HG03565 (cell line): Measurements from ENCODE around the gene TMC1.
"Not testable (repeated sequence)": the region's sequence is repeated elsewhere in the genome, so short reads cannot be mapped to it uniquely, and the experiment has no call there.

Experiments used
- ATAC-seq: cut with Tn5 transposase; IDR thresholded peaks from one replicate; pipeline ENCODE4 v1.9.1; 2021; ENCODE audit warnings: mild to moderate bottlenecking, moderate library complexity; ENCODE audit not compliant: unreplicated experiment

Gene TMC1

DNA sequence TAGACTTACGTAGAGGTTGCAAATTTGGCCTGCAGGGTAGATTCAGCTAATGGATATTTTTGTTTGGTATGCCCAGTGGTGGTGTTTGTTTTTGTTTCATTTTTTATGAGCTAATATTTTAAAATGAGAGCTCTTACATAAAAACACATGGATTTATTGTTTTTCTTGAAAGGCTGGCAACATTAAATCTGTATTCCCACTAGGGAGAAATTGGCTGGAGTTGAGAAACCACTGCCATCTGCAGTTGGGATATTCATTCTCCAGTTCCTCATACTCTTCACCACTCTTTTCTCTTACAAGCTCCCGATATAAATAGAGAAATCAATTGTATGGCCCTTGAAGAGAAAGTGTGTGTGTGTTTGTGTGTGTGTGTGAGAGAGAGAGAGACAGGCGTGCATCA, 288.2 kb downstream of the TMC1 start:
- ATAC-seq = no peak

DNA sequence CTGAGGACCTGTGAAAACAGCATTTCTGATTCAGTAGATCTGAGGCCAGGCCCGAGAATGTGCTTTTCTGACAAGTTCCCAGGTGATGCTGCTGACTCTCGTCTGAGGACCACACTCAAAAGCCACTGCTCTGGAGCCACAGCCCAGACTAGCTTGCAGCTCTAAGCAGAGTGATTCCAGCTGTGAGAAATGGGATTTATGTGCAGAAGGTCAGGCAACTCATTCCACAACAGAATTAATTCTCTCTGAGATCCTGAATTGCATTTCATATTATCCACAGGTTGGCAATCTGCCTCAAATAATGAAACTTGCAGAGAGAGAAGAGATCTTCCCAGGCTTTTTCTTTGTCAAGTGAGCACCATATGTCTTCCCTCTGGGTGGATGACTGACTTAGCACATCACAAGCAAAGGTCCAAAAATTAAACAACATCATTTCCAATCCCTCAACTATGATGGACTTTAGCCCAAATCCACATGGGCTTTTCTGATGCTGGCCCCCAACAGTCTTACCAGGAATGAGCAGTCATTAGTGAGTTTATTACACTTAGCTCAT, 291.2 kb downstream of the TMC1 start:
- no peak for ATAC-seq

DNA sequence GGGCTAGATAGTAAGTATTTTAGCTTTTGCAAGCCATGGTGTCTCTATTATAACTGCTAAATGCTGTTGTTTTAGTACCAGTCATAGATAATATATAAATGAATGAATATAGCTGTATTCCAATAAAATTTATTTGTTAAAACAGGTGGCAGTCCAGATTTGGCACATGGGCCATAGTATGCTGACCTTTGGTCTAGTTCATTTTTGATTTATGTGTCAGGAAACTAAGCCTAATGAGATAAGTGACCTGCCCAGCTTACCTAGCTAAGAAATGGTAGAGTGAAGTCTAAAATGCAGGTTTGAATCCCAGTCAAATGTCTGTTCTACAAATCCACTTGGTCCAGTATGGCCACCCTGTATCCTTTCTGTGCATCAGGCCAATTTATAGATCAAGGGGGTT, 292.1 kb downstream of the TMC1 start:
- ATAC-seq = no peak

DNA sequence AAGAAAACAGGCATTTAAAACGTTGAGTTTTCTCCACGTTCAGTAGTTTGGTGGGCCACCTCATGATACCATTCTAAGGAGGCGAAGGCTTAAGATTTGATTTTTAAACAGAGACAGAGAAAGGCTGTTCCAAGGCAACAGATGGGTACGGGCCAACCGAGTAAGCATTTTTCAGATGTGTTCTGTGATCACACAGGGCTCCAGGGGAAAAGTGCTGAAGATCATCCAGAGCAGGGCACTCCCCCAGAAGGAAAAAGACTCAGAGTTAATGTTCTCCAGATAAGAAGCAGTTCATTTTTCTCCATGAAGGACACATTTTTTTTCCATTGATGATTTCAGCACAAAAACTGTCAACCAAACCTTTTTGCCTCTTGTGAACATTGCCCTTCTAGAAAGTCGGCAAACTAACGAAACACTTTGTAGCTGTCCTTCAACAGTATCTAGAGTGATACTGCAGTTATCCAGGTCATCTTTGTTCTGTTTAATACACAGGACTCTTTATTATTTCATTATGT, 292.7 kb downstream of the TMC1 start:
- ATAC-seq = no peak

DNA sequence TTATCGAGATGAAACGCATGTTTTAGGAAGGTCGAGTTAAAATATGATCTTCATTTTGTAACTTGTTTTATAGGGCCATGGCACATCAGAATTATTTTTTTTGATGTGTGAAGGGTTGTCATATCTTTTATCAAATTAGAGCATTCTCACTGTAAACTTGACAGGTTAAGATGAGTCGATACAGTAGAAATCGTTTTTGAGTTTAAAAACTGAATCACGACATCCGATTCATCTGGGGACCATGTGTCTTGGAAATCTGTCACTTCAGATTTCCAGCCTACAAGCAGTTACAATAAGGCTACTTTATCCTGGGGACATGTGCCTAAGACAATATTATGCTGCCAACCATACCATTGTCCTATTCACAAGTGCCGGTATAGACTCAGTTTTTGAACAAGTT, 295.3 kb downstream of the TMC1 start:
- ATAC-seq = no peak

DNA sequence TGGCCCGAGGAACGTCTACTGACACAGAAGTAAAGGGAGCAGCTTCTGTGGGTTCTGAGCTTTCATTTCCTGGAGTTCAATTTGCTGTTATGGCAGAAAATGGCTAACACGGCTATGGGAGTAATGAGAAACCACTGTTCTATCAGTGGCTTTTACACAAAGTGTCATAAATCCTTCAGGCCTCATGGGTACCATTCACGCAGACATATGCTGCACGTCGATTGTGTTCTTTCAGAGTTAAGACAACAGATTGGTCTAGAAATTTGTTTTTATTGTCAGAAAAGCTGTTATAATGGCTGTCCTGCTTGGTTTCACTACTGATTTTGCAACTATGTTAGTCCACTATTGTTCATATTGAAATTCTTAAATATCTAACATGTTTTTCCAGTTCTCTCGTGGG, 296.0 kb downstream of the TMC1 start:
- ATAC-seq = peak; percentile 45

DNA sequence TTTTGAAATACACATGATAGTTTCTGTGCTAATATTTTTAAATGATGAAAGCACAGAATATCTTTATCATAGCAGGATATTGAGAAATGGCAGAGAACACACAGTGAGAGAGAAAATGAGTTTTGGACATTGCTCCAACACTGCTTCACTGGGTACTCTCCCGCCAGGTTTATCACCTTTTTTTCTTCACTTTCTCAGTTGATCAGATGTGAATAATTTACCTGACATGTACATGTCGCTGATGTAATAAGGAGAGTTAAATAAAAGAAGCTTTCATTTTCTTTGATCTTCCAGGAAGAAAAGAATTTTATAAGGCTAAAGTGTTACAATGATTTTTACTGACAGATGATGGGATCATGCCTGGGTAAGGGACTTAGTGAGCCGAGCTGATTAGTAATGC, 297.0 kb downstream of the TMC1 start:
- ATAC-seq = no peak

DNA sequence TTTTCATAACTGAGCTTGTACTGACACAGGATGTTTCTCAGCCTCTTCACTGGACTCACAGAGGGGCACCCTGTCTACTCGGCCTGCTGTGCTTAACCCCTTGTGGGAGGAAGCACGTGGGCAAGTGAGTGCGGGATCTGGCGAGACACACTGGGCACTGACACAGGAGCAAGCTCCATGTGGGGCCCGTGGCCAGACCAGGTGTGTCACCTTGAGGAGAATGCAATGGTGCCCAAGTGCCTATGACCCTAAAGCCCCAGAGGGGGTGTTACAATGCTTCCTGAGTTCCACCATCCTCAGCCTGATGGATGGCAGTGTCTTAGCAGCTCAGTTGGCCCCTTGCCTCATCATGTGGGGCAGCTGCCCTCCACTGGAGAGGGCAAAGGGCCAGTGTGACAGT, 302.6 kb downstream of the TMC1 start:
- no peak for ATAC-seq

DNA sequence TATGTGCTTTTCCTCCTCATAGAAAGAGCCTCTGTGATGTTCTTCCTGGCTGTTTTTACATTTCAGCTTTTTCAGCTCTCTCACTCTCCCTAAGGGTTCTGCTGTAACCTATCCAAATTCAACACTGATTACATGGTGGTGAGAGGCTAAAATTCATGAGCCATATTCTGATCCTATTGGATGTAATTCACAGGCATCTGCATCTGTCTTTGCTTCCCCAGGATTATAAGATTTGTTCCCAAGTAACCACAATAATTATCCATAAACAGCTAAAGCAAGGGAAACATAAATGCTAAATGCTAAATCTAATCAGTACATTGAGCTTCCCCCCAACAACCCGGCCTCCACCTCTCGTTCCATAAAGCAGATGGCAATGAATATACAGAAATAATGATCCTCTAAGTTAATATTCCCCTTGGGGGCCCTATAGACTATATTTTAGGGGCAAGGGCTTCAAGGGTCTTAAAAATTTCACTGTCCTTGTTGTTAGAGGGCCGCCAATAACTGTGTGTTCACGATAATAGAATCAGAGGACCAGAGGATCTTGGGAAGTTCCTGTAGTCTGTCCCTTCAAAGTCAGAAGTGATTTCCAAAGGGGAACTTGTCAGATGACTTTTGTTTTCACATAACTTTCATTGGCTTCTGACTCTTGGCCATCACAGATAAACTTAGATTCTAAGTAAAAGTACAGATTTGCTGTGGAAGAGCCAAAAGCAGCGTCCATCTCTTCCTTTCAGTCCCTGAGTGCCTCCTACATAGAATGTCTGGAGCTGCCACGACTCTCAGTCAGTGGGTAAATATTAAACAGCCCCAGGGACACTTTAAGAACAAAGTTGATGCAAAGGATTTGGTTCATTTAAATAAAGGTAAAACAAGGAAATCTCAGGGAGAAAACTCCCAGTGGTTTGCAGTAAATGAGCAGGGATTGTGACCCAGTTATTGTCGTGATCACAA, 305.9 kb downstream of the TMC1 start:
- no peak for ATAC-seq

DNA sequence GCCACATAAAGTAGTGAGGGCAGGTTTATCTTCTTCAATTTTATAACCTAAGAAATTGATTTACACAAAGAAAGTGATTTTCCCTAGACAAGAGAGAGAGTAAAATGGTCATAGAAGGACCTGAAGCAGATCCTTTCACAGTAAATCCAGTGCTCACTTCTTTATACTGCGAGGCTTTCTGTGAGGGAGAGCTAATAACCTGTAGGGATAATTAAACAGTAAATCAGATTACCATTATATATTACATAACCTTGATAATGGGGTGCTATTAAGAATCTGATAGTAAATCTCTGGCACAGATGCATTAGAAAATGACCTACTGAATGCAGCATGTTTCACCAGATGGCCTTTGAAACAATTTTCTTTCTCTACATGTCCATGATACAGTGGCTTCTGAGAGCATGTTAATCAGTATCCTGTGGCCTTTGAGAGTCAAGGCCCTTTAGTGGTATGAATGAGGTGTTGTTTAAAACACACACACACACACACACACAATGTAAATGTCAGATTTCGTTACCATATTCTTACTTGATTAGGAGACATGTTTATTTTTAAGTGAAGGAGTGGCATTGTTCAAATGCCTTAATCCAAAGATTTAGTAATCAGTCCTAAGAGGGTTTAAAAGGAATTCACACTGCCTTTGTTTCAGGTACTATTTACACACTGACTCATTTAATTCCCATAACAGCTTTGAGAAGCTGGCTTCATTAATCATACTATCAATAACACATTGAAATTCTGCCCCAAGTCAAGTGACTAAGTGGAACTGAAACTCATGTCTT, 306.7 kb downstream of the TMC1 start:
- ATAC-seq = no peak

DNA sequence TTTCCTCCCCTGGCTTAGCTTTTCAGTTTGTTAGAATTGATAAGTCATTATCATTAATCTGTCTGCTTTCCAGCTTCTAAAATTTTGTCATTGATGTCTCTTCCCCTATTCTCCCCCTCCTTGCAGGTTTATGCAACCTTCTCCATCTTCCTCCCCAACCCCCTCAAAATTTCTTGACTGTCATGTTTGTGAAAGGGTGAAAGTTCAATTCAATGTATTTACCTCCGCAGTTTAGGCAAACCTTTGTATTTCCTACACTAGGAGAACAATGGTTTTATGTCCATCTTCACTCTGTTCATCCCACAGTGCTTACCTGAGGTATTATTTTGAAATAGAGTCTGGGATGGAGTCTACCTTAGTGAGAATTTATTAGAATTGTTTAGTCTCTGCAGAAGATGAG, 313.6 kb downstream of the TMC1 start:
- ATAC-seq = no peak

DNA sequence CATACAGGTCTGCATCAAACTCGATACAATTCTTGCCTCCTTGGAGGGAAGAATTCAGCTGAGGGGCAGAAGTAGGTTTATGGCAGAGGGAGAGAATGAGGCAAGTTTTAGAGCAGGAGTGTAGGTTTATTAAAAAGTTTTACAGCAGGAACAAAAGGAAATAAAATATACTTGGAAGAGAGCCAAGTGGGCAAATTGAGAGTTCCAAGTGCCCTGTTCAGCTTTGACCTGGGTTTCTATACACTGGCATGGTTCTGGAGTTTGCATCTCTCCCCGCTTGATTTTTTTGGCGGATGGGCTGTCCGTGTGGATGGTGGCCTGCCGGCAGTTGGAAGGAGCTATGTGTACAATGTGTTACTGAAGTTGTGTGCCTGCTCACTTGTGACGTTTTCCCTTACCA, 315.4 kb downstream of the TMC1 start:
- ATAC-seq = no peak

DNA sequence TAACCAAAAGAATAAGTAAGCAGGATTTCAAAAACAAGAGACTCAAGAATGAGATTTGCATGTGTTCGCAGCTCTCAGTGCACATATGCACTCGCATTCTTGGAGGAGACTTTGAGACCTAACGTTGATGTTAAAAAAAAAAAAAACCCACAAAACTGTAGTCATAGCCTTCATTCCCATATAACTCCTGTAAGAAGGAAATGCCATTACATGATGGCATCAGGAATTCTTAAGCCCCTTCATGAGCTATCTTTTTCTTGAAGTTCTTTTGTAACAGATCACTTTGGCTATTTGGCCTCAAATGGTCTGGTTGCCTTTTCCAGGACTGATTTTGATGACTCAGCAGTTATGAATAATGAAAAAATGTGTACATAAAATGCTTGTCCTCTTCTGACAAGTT, 317.7 kb downstream of the TMC1 start:
- ATAC-seq = no peak

DNA sequence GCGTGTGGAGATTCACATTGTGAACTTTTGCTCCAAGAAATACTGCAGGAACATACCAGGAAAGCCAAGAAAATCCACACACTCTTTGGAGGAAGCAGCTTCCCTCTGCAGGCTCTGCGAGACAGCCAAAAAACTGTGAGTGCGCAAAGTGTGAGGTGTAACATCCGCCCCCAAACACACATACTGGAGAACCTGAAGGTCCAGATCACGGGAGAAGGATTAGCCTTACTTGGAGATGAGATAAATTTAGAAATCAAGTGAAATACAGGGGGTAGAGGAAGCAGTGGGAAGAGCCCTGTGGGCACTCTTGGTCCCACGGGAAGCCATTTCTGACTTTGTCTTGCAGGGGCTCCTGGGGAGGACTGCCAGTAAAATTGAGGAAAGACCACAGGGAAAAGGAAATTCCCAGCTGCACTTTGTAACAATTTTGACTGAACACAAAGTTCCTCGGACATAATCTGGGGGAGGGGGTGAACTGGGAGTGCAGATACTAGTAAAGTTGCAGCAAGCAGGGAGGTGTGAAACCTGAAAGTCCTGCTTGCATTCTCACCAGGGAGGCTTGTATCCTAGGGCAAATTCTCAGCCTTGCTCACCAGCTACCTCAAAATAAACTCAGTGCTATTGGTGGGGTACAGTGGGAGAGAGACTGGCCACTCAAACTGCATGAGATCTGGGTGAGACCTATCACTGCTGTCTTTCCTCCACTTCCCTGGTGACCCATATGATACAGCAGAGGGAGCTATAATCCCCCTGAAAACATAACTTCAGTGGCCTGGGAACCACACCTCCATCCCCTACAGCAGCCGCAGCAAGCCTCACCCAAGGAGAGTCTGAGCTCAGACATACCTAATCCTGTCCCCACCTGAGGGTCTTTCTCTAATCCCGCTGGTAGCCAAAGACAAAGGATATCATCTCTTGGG, 322.4 kb downstream of the TMC1 start:
- no peak for ATAC-seq

DNA sequence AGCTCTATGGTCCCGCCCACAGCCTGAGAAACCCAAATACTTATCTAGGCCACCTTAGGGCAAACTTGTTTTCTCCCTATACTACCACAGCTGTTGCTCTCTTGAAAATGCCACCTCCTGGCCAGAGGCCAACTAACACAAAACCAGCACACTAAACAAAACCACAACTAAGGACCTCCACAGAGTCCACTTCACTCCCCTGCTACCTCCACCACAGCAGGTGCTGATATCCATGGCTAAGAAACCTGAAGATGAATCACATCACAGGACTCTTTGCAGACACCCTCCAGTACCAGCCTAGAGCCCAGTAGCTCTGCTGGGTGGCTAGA, 323.0 kb downstream of the TMC1 start:
- ATAC-seq = no peak

DNA sequence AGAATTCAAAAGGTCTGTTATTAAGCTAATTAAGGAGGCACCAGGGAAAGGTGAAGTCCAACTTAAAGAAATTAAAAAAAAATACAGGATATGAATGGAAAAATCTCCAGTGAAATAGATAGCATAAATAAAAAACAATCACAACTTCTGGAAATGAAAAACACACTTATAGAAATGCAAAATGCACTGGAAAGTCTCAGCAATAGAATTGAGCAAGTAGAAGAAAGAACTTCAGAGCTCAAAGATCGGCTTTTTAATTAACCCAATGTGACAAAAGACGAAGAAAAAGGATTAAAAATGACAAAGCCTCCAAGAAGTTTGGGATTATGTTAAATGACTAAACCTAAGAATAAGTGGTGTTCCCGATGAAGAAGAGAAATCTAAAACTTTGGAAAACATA, 323.6 kb downstream of the TMC1 start:
- ATAC-seq = not testable (repeated sequence)

DNA sequence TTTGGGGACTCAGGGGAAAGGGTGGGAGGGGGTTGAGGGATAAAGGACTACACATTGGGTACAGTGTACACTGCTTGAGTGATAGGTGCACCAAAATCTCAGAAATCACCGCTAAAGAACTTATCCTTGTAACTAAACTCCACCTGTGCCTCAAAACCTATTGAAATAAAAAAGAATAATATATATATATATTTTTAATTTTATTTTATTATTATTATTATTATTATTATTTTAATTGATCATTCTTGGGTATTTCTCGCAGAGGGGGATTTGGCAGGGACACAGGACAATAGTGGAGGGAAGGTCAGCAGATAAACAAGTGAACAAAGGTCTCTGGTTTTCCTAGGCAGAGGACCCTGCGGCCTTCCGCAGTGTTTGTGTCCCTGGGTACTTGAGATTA, 328.8 kb downstream of the TMC1 start:
- not testable (repeated sequence) for ATAC-seq

DNA sequence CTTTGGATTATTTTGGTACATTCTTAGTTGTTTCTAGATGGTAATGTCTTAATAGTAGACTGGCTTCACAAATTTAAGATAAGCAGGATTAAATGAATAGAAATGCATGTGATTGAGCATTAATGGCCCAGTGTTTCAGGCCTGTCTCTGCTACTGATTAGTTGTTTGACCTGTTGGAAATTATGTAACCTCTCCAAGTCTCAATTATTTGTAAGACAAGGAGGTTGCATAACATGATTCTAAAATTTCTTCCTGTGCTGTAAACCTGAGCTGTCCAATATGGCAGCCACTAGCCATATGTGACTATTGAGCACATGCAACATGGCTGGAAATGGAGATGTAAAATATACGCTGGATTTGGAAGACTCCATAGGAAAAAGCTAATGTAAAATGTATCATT, 333.9 kb downstream of the TMC1 start:
- no peak for ATAC-seq

DNA sequence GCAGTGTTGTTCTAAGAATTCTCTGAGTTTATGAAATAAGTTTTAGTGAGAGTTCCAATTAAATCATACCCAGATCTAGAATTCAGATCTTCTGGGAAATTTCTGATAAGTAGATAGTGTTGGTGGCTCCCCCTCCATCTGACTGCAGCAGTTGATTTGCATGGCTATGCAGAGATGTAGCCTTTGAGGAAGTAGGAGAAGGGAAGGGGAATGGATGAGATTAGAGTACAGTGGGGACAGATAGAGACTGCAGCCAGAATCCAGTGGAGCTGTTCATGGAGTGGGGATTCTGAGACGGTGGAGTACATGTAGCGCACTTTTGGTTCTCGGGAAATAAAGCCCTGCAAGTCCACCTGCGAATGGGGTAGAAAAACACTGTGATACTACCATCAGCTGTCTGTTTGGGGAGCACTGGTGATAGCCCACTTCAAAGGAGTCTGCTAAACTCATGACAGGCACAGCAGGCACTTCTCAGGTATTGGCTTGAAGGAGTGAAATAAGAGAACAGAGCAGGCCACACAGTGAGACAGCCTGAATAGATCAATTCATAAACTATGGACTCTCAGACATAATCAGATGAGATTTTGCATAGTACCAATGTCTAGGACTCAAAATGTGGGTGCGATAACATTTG, 334.6 kb downstream of the TMC1 start:
- ATAC-seq = no peak

DNA sequence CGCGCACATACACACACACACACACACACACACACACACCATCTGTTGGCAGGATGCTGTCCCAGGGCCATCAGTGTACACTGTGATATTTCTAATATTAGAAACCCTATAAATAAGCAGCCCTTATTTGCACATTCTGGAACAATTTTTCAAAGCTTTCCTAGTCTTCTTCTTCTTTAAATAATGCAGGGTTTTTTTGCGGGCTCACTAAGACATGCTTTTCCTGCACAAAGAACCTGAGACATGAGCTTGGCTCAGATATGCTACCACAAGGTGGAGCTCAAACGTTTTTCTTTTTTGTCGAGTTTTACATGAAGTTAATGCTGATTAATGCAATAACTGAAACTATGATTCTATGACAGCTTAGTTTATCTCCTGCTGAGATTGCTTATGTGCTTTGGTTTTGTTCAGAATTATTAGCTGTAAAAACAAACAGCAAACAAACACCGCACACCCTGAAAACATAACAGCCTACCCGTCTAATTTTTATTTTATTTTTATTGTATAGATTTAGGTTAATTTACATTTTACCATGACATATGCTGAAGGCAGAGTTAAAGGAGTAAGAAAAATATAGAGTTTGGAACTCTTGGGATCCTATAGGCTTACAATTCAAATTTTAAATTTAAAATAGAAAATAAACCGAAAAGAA, 335.7 kb downstream of the TMC1 start:
- ATAC-seq = peak; percentile 70
